K562 (cell line): ENCODE results near the gene EFEMP2. TPM values are rescaled to one million over a fixed set of nuclear protein-coding genes. Genes with fewer than 3 reads are reported as not detected.

Experiments
- CC2D1A ChIP-seq: fragments of 450-650 bp; IDR thresholded peaks from 2 replicates; pipeline ENCODE4 v1.6.1; 2017; ENCODE audit warnings: mild to moderate bottlenecking
- ETV6 ChIP-seq, 3 experiments: fragments of 150-350 bp in 1 of 3; sonication (generic) in 1 of 3; formaldehyde crosslinking in 1 of 3; IDR thresholded peaks; 2 replicates each; pipeline versions ENCODE4 v1.6.1 to v1.8.0; 2014 to 2022; ENCODE audit warnings: borderline replicate concordance in 2 of 3, low read depth in 2 of 3, antibody characterized with exemption in 1 of 3, low read length in 1 of 3, mild to moderate bottlenecking in 1 of 3, missing genetic modification reagents in 1 of 3
- GABPA ChIP-seq: fragments of 200-800 bp; sonication (Bioruptor generic); conservative IDR thresholded peaks from 2 replicates; pipeline ENCODE4 v1.6.1; 2016; ENCODE audit warnings: low read depth, missing genetic modification characterization, missing compliant biosample characterization
- GABPB1 ChIP-seq: sonication (generic); formaldehyde crosslinking; IDR thresholded peaks from 2 replicates; pipeline ENCODE4 v1.8.0; 2022; ENCODE audit warnings: mild to moderate bottlenecking, missing genetic modification reagents
- MED1 ChIP-seq: sonication (generic); formaldehyde crosslinking; IDR thresholded peaks from 2 replicates; pipeline ENCODE4 v1.8.1; 2023; ENCODE audit warnings: missing genetic modification reagents, borderline replicate concordance
- PCBP1 ChIP-seq: fragments of 200-400 bp; formaldehyde crosslinking; IDR thresholded peaks from 2 replicates; pipeline ENCODE4 v1.6.1; 2018; ENCODE audit warnings: mild to moderate bottlenecking, low read depth, low read length; ENCODE audit not compliant: poor library complexity, severe bottlenecking
- PURB ChIP-seq: sonication (generic); formaldehyde crosslinking; IDR thresholded peaks from 2 replicates; pipeline ENCODE4 v1.9.0; 2021; ENCODE audit warnings: low read depth, mild to moderate bottlenecking, missing genetic modification reagents
- RB1 ChIP-seq: fragments of 450-650 bp; IDR thresholded peaks from 2 replicates; pipeline ENCODE4 v1.6.1; 2017; ENCODE audit warnings: low read depth, mild to moderate bottlenecking
- SNIP1 ChIP-seq: fragments of 450-650 bp; IDR thresholded peaks from 2 replicates; pipeline ENCODE4 v1.7.1; 2017; ENCODE audit warnings: low read depth, mild to moderate bottlenecking
- SOX6 ChIP-seq: fragments of 450-650 bp; IDR thresholded peaks from 2 replicates; pipeline ENCODE4 v1.6.1; 2014; ENCODE audit warnings: mild to moderate bottlenecking
- SP2 ChIP-seq: IDR thresholded peaks from 2 replicates; pipeline ENCODE4 v1.6.1; 2011; ENCODE audit warnings: mild to moderate bottlenecking, low read depth, low read length, moderate library complexity; ENCODE audit not compliant: poor library complexity, severe bottlenecking; ENCODE audit errors: extremely low read depth
- SREBF2 ChIP-seq: sonication (generic); formaldehyde crosslinking; IDR thresholded peaks from 2 replicates; pipeline ENCODE4 v1.4.0; 2020; ENCODE audit warnings: mild to moderate bottlenecking, missing genetic modification reagents
- U2AF2 ChIP-seq: fragments of 200-400 bp; formaldehyde crosslinking; optimal IDR thresholded peaks from 2 replicates; pipeline ENCODE3; 2017; ENCODE audit warnings: low read depth, mild to moderate bottlenecking, low read length
- ZNF121 ChIP-seq: sonication (generic); formaldehyde crosslinking; conservative IDR thresholded peaks from 2 replicates; pipeline ENCODE4 v1.8.0; 2022; ENCODE audit warnings: missing genetic modification reagents
- polyA plus RNA-seq, 8 experiments: library from polyadenylated mRNA; depleted of rRNA in 4 of 8; stranded (reverse) in 5 of 8; unstranded in 3 of 8; fragments of >200 nt; fragmentation: Nextera tagmentation in 2 of 8; fragmentation: Illumina TruSeq in 1 of 8; extraction: Ambion mirVana in 2 of 8; extraction: Trizol in 1 of 8; gene quantifications; 2 replicates each; pipeline versions ENCODE4 v1.2.1 to v1.2.3, GENCODE V29; 2011 to 2014; ENCODE audit warnings: inconsistent platforms in 1 of 8, missing spikeins in 1 of 8
- total RNA-seq, 7 experiments: library from RNA; depleted of rRNA in 6 of 7; stranded (reverse); fragments of >200 nt in 6 of 7; fragmentation: Illumina TruSeq in 2 of 7; extraction: Trizol in 2 of 7; gene quantifications; 2 replicates each; pipeline versions ENCODE4 v1.2.1 to v1.2.3, GENCODE V29; 2011 to 2021; ENCODE audit warnings: low replicate concordance in 1 of 7
- TF ChIP-seq, protein P1 (sequence below): fragments of 450-650 bp; IDR thresholded peaks from 2 replicates; pipeline ENCODE4 v1.6.1; 2016; ENCODE audit warnings: borderline replicate concordance
- TF ChIP-seq, protein P2 (sequence below): fragments of 250-450 bp; sonication (Bioruptor Pico); IDR thresholded peaks from 2 replicates; pipeline ENCODE4 v1.8.0; 2021; ENCODE audit warnings: moderate library complexity, mild to moderate bottlenecking, inconsistent platforms

The EFEMP2 gene
- total and polyA plus RNA-seq, 9 of the 15 experiments (the other 6 are each of a cell fraction or from before 2014, with no cell fraction given): 0.07 to 2.9 (median 0.69) TPM; not detected in 1

DNA sequence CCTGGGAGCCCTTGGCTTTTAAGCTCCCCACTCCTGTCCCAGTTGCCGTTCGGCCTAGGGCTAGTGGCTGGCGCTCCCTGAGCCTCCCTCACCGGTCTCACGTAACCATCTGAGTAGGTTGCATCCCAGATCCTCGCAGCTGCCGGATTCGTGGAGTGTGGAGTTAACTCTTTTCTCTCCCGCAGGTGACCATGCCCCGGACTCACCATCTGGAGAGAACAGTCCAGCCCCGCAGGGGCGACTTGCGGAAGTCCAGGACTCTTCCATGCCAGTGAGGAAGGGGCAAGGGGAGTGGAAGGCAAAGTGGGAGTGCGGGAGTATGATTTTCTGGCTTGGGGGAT, 11.5 kb downstream of the EFEMP2 start (continued):
- TF ChIP-seq, protein P1, sequence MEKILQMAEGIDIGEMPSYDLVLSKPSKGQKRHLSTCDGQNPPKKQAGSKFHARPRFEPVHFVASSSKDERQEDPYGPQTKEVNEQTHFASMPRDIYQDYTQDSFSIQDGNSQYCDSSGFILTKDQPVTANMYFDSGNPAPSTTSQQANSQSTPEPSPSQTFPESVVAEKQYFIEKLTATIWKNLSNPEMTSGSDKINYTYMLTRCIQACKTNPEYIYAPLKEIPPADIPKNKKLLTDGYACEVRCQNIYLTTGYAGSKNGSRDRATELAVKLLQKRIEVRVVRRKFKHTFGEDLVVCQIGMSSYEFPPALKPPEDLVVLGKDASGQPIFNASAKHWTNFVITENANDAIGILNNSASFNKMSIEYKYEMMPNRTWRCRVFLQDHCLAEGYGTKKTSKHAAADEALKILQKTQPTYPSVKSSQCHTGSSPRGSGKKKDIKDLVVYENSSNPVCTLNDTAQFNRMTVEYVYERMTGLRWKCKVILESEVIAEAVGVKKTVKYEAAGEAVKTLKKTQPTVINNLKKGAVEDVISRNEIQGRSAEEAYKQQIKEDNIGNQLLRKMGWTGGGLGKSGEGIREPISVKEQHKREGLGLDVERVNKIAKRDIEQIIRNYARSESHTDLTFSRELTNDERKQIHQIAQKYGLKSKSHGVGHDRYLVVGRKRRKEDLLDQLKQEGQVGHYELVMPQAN: 0 out of 2 replicates have a peak, but pooled peaks have one; percentile 11
- TF ChIP-seq SOX6 (no peak), ZNF121 (CRISPR knock-in tag) (no peak), RB1 (peak; percentile 12; the same call in 1 of the 2 replicates), U2AF2 (no peak), MED1 (no peak), SREBF2 (CRISPR knock-in tag) (no peak), GABPA (tag) (no peak), ETV6 (IDR thresholded peaks at IDR 0.05; ENCODE audit: borderline replicate concordance in 1 of 2, low read depth in 2 of 2, low read length in 1 of 2) (no peak), ETV6 (CRISPR knock-in tag; IDR thresholded peaks at IDR 0.05; ENCODE audit: borderline replicate concordance) (no peak), CC2D1A (no peak), SNIP1 (no peak), GABPB1 (CRISPR knock-in tag) (no peak), SP2 (no peak), PURB (CRISPR knock-in tag) (no peak), PCBP1 (no peak)
- TF ChIP-seq, protein P2, sequence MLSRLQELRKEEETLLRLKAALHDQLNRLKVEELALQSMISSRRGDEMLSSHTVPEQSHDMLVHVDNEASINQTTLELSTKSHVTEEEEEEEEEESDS (CRISPR knock-in tag): no peak
- TF ChIP-seq, all 486 proteins: peak for 4
